HEK293 (cell line): Measurements from ENCODE around the gene MAGEB4.

Source experiments
- CTCF ChIA-PET: fragments of 350-600 bp; formaldehyde crosslinking; extraction: SDS; loops from one replicate; lab custom pipeline; 2021; ENCODE audit warnings: antibody characterized with exemption; lab: Yijun Ruan, JAX
- POLR2A ChIA-PET: fragments of 300-600 bp; formaldehyde crosslinking; extraction: SDS; loops from one replicate; lab custom pipeline; 2020; ENCODE audit warnings: antibody characterized with exemption, inconsistent platforms; lab: Yijun Ruan, JAX
- H3K27ac ChIP-seq: fragments of 200-500 bp; sonication (Bioruptor generic); 2 replicates; pipeline ENCODE4 v1.5.1; 2014; ENCODE audit warnings: low read depth, low read length, control low read depth, inconsistent platforms; ENCODE audit errors: extremely low read depth
- H3K36me3 ChIP-seq, 2 experiments: fragments of 200-500 bp in 1 of 2; sonication (Bioruptor generic) in 1 of 2; 1 replicate in 1 of 2; 2 replicates in 1 of 2; pipeline ENCODE4 v1.5.1; 2014 to 2017; ENCODE audit warnings: inconsistent platforms in 2 of 2, low read length in 2 of 2; ENCODE audit not compliant: control insufficient read depth in 2 of 2, insufficient read depth in 1 of 2
- H3K4me1 ChIP-seq: fragments of 200-500 bp; sonication (Bioruptor generic); 2 replicates; pipeline ENCODE4 v1.5.1; 2014; ENCODE audit warnings: mild to moderate bottlenecking, low read length, inconsistent platforms; ENCODE audit not compliant: control insufficient read depth, insufficient read depth
- H3K4me3 ChIP-seq: 2 replicates; pipeline ENCODE4 v1.5.1; 2011; ENCODE audit warnings: low read depth, mild to moderate bottlenecking, control low read depth, low read length, moderate library complexity
- H3K9me3 ChIP-seq: fragments of 200-500 bp; sonication (Bioruptor generic); 2 replicates; pipeline ENCODE4 v1.5.1; 2014; ENCODE audit warnings: low read depth, low read length, inconsistent platforms; ENCODE audit not compliant: control insufficient read depth, insufficient read depth
- KLF8 ChIP-seq: fragments of 450-650 bp; formaldehyde crosslinking; IDR thresholded peaks from 2 replicates; pipeline ENCODE4 v1.5.1; 2016; ENCODE audit warnings: missing biosample characterization, missing genetic modification characterization
- REPIN1 ChIP-seq: fragments of 450-650 bp; formaldehyde crosslinking; IDR thresholded peaks from 2 replicates; pipeline ENCODE4 v1.5.1; 2017; ENCODE audit warnings: missing biosample characterization, missing genetic modification characterization, low read depth
- SP2 ChIP-seq: fragments of 450-650 bp; formaldehyde crosslinking; IDR thresholded peaks from 2 replicates; pipeline ENCODE4 v1.5.1; 2016; ENCODE audit warnings: missing biosample characterization, missing genetic modification characterization
- ZNF311 ChIP-seq: fragments of 450-650 bp; formaldehyde crosslinking; IDR thresholded peaks from 2 replicates; pipeline ENCODE4 v1.5.1; 2017; ENCODE audit warnings: missing biosample characterization, missing genetic modification characterization, borderline replicate concordance
- ZNF335 ChIP-seq: fragments of 450-650 bp; formaldehyde crosslinking; conservative IDR thresholded peaks from 2 replicates; pipeline ENCODE4 v1.5.1; 2016; ENCODE audit warnings: missing biosample characterization, missing genetic modification characterization
- ZNF423 ChIP-seq: fragments of 450-650 bp; formaldehyde crosslinking; IDR thresholded peaks from 2 replicates; pipeline ENCODE4 v1.5.1; 2016; ENCODE audit warnings: missing biosample characterization, missing genetic modification characterization
- ZNF514 ChIP-seq: fragments of 450-650 bp; formaldehyde crosslinking; IDR thresholded peaks from 2 replicates; pipeline ENCODE4 v1.5.1; 2016; ENCODE audit warnings: missing biosample characterization, missing genetic modification characterization
- ZNF548 ChIP-seq: fragments of 450-650 bp; formaldehyde crosslinking; IDR thresholded peaks from 2 replicates; pipeline ENCODE4 v1.5.1; 2016; ENCODE audit warnings: missing biosample characterization, missing genetic modification characterization
- ZNF670 ChIP-seq: fragments of 450-650 bp; formaldehyde crosslinking; IDR thresholded peaks from 2 replicates; pipeline ENCODE4 v1.5.1; 2016; ENCODE audit warnings: missing biosample characterization, missing genetic modification characterization, low read depth
- ZNF701 ChIP-seq: fragments of 450-650 bp; formaldehyde crosslinking; IDR thresholded peaks from 2 replicates; pipeline ENCODE4 v1.5.1; 2016; ENCODE audit warnings: missing biosample characterization, missing genetic modification characterization
- ZNF768 ChIP-seq: fragments of 450-650 bp; formaldehyde crosslinking; IDR thresholded peaks from 2 replicates; pipeline ENCODE4 v1.5.1; 2018; ENCODE audit warnings: missing biosample characterization, mild to moderate bottlenecking, missing genetic modification characterization
- ZNF830 ChIP-seq: fragments of 450-650 bp; IDR thresholded peaks from 2 replicates; pipeline ENCODE4 v1.5.0; 2018; ENCODE audit warnings: missing biosample characterization, missing genetic modification characterization, low read depth, mild to moderate bottlenecking, moderate library complexity
- ZSCAN16 ChIP-seq: fragments of 450-650 bp; formaldehyde crosslinking; IDR thresholded peaks from 2 replicates; pipeline ENCODE4 v1.5.1; 2016; ENCODE audit warnings: missing biosample characterization, missing genetic modification characterization
- ZSCAN23 ChIP-seq: fragments of 450-650 bp; formaldehyde crosslinking; IDR thresholded peaks from 2 replicates; pipeline ENCODE4 v1.5.1; 2016; ENCODE audit warnings: missing biosample characterization, missing genetic modification characterization
- ZSCAN5A ChIP-seq: fragments of 450-650 bp; formaldehyde crosslinking; IDR thresholded peaks from 2 replicates; pipeline ENCODE4 v1.5.1; 2016; ENCODE audit warnings: missing biosample characterization, missing genetic modification characterization
- TF ChIP-seq, protein P1 (sequence below): fragments of 450-650 bp; formaldehyde crosslinking; IDR thresholded peaks from 2 replicates; pipeline ENCODE4 v1.5.1; 2016; ENCODE audit warnings: missing biosample characterization, missing genetic modification characterization, low read depth
- TF ChIP-seq, protein P2 (sequence below): fragments of 450-650 bp; formaldehyde crosslinking; IDR thresholded peaks from 2 replicates; pipeline ENCODE4 v1.5.1; 2017; ENCODE audit warnings: missing biosample characterization, mild to moderate bottlenecking, missing genetic modification characterization, moderate library complexity

Gene MAGEB4

GRCh38 chrX:30212172-30212571 is 29.6 kb upstream of the MAGEB4 start:
- ChIA-PET CTCF (interaction anchor here (0.6 to 0.8 kb wide), 3 partner anchors 16 to 279 kb away, joined by 3 to 4 read pairs (median 3); no protein-coding TSS in a partner anchor), POLR2A (no interaction called here)
- TF ChIP-seq KLF8 (tag by site-specific recombination) (no peak), ZNF311 (no peak), ZSCAN23 (tag by site-specific recombination) (no peak), ZNF423 (tag by site-specific recombination) (no peak), ZSCAN5A (tag by site-specific recombination) (no peak)
- H3K27ac ChIP-seq: no peak overlapping the region
- H3K36me3 ChIP-seq: no peaks in the 10 kb centered on the region
- no peak overlapping the region for H3K4me3 ChIP-seq
- no peaks in the 10 kb centered on the region for H3K4me1 ChIP-seq
- H3K9me3 ChIP-seq: no peaks in the 10 kb centered on the region

DNA sequence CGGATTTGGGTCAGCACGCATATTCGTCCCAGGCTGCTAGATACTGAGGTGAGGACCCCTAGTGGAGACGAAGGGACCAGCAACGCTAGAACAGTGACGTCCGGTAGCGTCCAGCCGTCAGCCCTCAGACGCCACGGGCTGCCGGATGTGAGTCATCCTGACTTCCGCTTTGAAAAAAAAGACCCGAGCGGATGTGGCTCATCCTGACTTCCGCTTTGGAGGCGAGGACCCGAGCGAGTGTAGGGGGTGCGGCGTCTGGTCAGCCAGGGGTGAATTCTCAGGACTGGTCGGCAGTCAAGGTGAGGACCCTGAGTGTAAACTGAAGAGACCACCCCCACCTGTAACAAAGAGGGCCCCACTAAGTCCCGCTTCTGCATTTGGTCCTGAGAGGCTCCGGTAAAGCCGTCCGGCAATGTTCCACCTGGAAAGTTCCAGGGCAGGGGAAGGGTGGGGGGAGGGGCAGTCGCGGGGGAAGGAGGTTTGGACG is 26.4 kb upstream of the MAGEB4 start, which contains the start of gene MAGEB2:
Gene MAGEB2, plus strand, starts transcription at position 207 of the 487 bp plus-strand sequence. CDS start 3,018 bp downstream, outside the sequence.
- no peaks in the 10 kb centered on the region for H3K36me3 ChIP-seq
- ChIA-PET CTCF (no interaction called here), POLR2A (no interaction called here)

DNA sequence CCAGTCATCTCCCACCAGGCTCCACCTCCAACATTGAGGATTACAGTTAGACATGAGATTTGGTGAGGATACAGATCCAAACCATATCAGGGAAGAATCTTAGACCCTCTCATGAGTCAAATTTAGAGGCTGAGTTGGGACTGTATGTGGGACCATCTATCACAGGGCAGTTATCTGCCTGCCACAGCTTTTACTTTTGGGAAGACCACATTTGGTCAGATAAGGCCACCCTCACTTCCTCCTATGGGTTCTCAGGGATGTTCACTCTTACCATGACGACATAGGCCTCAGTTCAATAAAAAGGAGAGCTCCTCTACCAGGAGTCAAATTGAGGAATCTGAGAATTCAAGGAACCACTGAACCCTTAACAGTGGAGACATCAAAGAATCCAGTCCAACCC is 24.3 kb upstream of the MAGEB4 start:
- TF ChIP-seq ZNF701 (tag by site-specific recombination): no peak
- TF ChIP-seq, protein P1, sequence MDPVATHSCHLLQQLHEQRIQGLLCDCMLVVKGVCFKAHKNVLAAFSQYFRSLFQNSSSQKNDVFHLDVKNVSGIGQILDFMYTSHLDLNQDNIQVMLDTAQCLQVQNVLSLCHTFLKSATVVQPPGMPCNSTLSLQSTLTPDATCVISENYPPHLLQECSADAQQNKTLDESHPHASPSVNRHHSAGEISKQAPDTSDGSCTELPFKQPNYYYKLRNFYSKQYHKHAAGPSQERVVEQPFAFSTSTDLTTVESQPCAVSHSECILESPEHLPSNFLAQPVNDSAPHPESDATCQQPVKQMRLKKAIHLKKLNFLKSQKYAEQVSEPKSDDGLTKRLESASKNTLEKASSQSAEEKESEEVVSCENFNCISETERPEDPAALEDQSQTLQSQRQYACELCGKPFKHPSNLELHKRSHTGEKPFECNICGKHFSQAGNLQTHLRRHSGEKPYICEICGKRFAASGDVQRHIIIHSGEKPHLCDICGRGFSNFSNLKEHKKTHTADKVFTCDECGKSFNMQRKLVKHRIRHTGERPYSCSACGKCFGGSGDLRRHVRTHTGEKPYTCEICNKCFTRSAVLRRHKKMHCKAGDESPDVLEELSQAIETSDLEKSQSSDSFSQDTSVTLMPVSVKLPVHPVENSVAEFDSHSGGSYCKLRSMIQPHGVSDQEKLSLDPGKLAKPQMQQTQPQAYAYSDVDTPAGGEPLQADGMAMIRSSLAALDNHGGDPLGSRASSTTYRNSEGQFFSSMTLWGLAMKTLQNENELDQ: no peak
- TF ChIP-seq ZNF768 (tag by site-specific recombination): no peak
- TF ChIP-seq ZNF670: no peak
- no peak for TF ChIP-seq ZNF548 (tag by site-specific recombination)
- no peak for TF ChIP-seq ZSCAN16 (tag by site-specific recombination)
- no peak for TF ChIP-seq ZNF335
- TF ChIP-seq ZNF830 (tag by site-specific recombination): no peak
- no peak for TF ChIP-seq SP2 (tag by site-specific recombination)
- TF ChIP-seq, all 188 proteins: peak for 0
- Histone ChIP-seq H3K4me1 (no peaks in the 10 kb centered on the region), H3K4me3 (no peak overlapping the region), H3K36me3 (no peaks in the 10 kb centered on the region), H3K9me3 (no peaks in the 10 kb centered on the region), H3K27ac (no peak overlapping the region)
- ChIA-PET POLR2A (no interaction called here), CTCF (no interaction called here)

More for the DNA sequence above, 26.4 kb upstream of the MAGEB4 start, which contains the start of gene MAGEB2:
- Histone ChIP-seq H3K27ac (no peak within 1 kb of the TSS), H3K4me3 (no peak within 1 kb of the TSS), H3K4me1 (no peaks in the 10 kb centered on the region), H3K9me3 (no peaks in the 10 kb centered on the region)
- TF ChIP-seq REPIN1 (tag by site-specific recombination) (no peak), ZNF514 (tag by site-specific recombination) (no peak)
- TF ChIP-seq, protein P2, sequence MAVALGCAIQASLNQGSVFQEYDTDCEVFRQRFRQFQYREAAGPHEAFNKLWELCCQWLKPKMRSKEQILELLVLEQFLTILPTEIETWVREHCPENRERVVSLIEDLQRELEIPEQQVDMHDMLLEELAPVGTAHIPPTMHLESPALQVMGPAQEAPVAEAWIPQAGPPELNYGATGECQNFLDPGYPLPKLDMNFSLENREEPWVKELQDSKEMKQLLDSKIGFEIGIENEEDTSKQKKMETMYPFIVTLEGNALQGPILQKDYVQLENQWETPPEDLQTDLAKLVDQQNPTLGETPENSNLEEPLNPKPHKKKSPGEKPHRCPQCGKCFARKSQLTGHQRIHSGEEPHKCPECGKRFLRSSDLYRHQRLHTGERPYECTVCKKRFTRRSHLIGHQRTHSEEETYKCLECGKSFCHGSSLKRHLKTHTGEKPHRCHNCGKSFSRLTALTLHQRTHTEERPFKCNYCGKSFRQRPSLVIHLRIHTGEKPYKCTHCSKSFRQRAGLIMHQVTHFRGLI (tag by site-specific recombination): no peak
